GM23338 (cell line): ENCODE data around the gene GPC6. TPM values are rescaled to one million over a fixed set of nuclear protein-coding genes. Genes with fewer than 3 reads are reported as not detected.

Experiments
- ATAC-seq: fragments of 200-7000 bp; cut with Tn5 transposase; 3 replicates; pipeline ENCODE4 v1.9.1; 2020
- DNase-seq: peaks from one replicate; pipeline ENCODE4 v3.0.0-alpha.2; 2015; ENCODE audit warnings: low spot score
- H2AFZ ChIP-seq: fragments of 200-600 bp; sonication (generic); 2 replicates; pipeline ENCODE4 v1.8.0; 2016; ENCODE audit warnings: antibody characterized with exemption, mild to moderate bottlenecking, moderate library complexity
- H3F3A ChIP-seq: fragments of 200-600 bp; sonication (generic); replicated peaks from 2 replicates; pipeline ENCODE4 v1.8.0; 2017; ENCODE audit warnings: antibody characterized with exemption, mixed run types, low read depth
- H3K27ac ChIP-seq: fragments of 200-600 bp; sonication (generic); 2 replicates; pipeline ENCODE4 v1.6.1; 2016; ENCODE audit warnings: low read depth
- H3K27me3 ChIP-seq: fragments of 200-600 bp; sonication (generic); 2 replicates; pipeline ENCODE4 v1.8.0; 2016; ENCODE audit warnings: mild to moderate bottlenecking, mixed run types, moderate library complexity; ENCODE audit not compliant: insufficient read depth
- H3K36me3 ChIP-seq: fragments of 200-600 bp; sonication (generic); 2 replicates; pipeline ENCODE4 v1.8.0; 2016; ENCODE audit warnings: mild to moderate bottlenecking; ENCODE audit not compliant: insufficient read depth
- H3K4me1 ChIP-seq: fragments of 200-600 bp; sonication (generic); 2 replicates; pipeline ENCODE4 v1.8.0; 2016; ENCODE audit warnings: mild to moderate bottlenecking, moderate library complexity; ENCODE audit not compliant: insufficient read depth
- H3K4me2 ChIP-seq: fragments of 200-600 bp; sonication (generic); 2 replicates; pipeline ENCODE4 v1.7.1; 2017; ENCODE audit warnings: mixed run types
- H3K4me3 ChIP-seq: fragments of 200-600 bp; sonication (generic); 2 replicates; pipeline ENCODE4 v1.6.1; 2016; ENCODE audit warnings: mixed run types
- H3K79me2 ChIP-seq: fragments of 200-600 bp; sonication (generic); replicated peaks from 2 replicates; pipeline ENCODE4 v1.8.0; 2017; ENCODE audit warnings: mild to moderate bottlenecking; ENCODE audit not compliant: insufficient read depth
- H3K9me2 ChIP-seq: fragments of 200-600 bp; sonication (generic); 2 replicates; pipeline ENCODE4 v1.8.0; 2017; ENCODE audit not compliant: insufficient read depth
- H4K20me1 ChIP-seq: fragments of 200-600 bp; sonication (generic); replicated peaks from 2 replicates; pipeline ENCODE4 v1.8.0; 2017; ENCODE audit warnings: mild to moderate bottlenecking; ENCODE audit not compliant: insufficient read depth
- H3K27ac Mint-ChIP-seq: 2 replicates; pipeline ENCODE4 v1.8.0; 2020; ENCODE audit warnings: inconsistent platforms, mild to moderate bottlenecking, moderate library complexity, mixed read lengths
- H3K27me3 Mint-ChIP-seq: 3 replicates; pipeline ENCODE4 v1.8.0; 2022; ENCODE audit warnings: low read depth, mild to moderate bottlenecking, moderate library complexity, mixed read lengths, inconsistent platforms; ENCODE audit not compliant: insufficient read depth, poor library complexity
- H3K36me3 Mint-ChIP-seq: 3 replicates; pipeline ENCODE4 v1.8.0; 2021; ENCODE audit warnings: low read depth, mild to moderate bottlenecking, inconsistent platforms, moderate library complexity, mixed read lengths
- H3K4me1 Mint-ChIP-seq: 3 replicates; pipeline ENCODE4 v1.8.0; 2020; ENCODE audit warnings: mild to moderate bottlenecking, inconsistent platforms, mixed read lengths
- H3K4me3 Mint-ChIP-seq: 3 replicates; pipeline ENCODE4 v1.8.0; 2021; ENCODE audit warnings: moderate library complexity, mild to moderate bottlenecking, inconsistent platforms, mixed read lengths
- H3K9me3 Mint-ChIP-seq: 3 replicates; pipeline ENCODE4 v1.8.0; 2020; ENCODE audit warnings: moderate library complexity, mild to moderate bottlenecking, inconsistent platforms, mixed read lengths
- CREB1 ChIP-seq: fragments of 250-450 bp; sonication (Bioruptor Pico); IDR thresholded peaks from 2 replicates; pipeline ENCODE4 v1.5.0; 2020; ENCODE audit warnings: low read depth, mild to moderate bottlenecking, moderate library complexity
- CTCF ChIP-seq, 2 experiments: fragments of 200-600 bp in 1 of 2; sonication (generic) in 1 of 2; conservative IDR thresholded peaks; 2 replicates each; pipeline versions ENCODE4 v1.5.1 to v1.6.1; 2016 to 2017; ENCODE audit warnings: antibody characterized with exemption in 2 of 2, low read depth in 2 of 2, mild to moderate bottlenecking in 2 of 2, moderate library complexity in 1 of 2
- ETS1 ChIP-seq: IDR thresholded peaks from 2 replicates; pipeline ENCODE4 v1.6.1; 2016; ENCODE audit warnings: antibody characterized with exemption
- EZH2 ChIP-seq: fragments of 200-600 bp; sonication (generic); IDR thresholded peaks from one replicate; pipeline ENCODE4 v1.8.0; 2017; ENCODE audit warnings: antibody characterized with exemption, mild to moderate bottlenecking, low read depth; ENCODE audit not compliant: unreplicated experiment
- EZH2phosphoT487 ChIP-seq: fragments of 200-600 bp; sonication (generic); IDR thresholded peaks from one replicate; pipeline ENCODE4 v1.8.1; 2018; ENCODE audit warnings: antibody characterized with exemption; ENCODE audit not compliant: unreplicated experiment
- JUNB ChIP-seq: IDR thresholded peaks from one replicate; pipeline ENCODE4 v1.6.1; 2016; ENCODE audit warnings: antibody characterized with exemption; ENCODE audit not compliant: unreplicated experiment
- NANOG ChIP-seq: IDR thresholded peaks from 2 replicates; pipeline ENCODE4 v1.6.1; 2016; ENCODE audit warnings: antibody characterized with exemption, borderline replicate concordance
- POLR2AphosphoS5 ChIP-seq: IDR thresholded peaks from 2 replicates; pipeline ENCODE4 v1.6.1; 2016; ENCODE audit warnings: antibody characterized with exemption, low read depth
- STAT1 ChIP-seq: IDR thresholded peaks from one replicate; pipeline ENCODE4 v1.6.1; 2016; ENCODE audit warnings: antibody characterized with exemption; ENCODE audit not compliant: unreplicated experiment
- ZNF114 ChIP-seq: fragments of 250-450 bp; sonication (Bioruptor Pico); IDR thresholded peaks from 2 replicates; pipeline ENCODE4 v1.5.0; 2020; ENCODE audit warnings: mild to moderate bottlenecking, moderate library complexity
- ZNF331 ChIP-seq: fragments of 250-450 bp; sonication (Bioruptor Pico); IDR thresholded peaks from 2 replicates; pipeline ENCODE4 v1.5.0; 2020; ENCODE audit warnings: low read depth, mild to moderate bottlenecking, moderate library complexity
- ZNF462 ChIP-seq: fragments of 250-450 bp; sonication (Bioruptor Pico); IDR thresholded peaks from 2 replicates; pipeline ENCODE4 v1.5.0; 2020; ENCODE audit warnings: mild to moderate bottlenecking, moderate library complexity
- polyA plus RNA-seq: library from polyadenylated mRNA; unstranded; fragments of >200 nt; fragmentation: Nextera tagmentation; extraction: Ambion mirVana; gene quantifications from 2 replicates; pipeline ENCODE4 v1.2.1, GENCODE V29; 2016
- total RNA-seq: library from RNA; depleted of rRNA; stranded (reverse); fragments of >200 nt; shearing (Covaris generic); gene quantifications from 2 replicates; pipeline ENCODE4 v1.2.3, GENCODE V29; 2014
- TF ChIP-seq, protein P1 (sequence below): IDR thresholded peaks from one replicate; pipeline ENCODE4 v1.6.1; 2018; ENCODE audit warnings: antibody characterized with exemption; ENCODE audit not compliant: unreplicated experiment

GPC6 gene
- total and polyA plus RNA-seq, 2 experiments from 2014 or later: 6.4 to 28.6 TPM

DNA sequence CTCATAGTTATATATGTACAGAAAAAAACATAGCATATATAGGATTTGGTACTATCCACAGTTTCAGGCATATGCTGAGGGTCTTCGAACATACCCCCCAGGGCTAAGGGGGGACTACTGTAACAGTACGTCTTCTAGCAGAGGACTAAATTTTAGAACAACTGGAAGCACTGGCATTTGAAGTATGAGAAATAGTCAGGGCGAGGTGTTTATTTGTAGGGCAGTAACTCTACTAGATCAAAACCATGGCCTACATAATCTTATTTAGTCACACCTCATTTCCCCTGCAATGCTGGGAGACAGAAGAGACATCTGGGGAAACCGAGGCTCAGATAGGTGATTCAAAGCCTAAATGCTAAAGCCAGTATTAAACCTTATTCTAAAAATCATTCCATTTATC lies 1007.2 kb downstream of the GPC6 start (continued):
- no peak for TF ChIP-seq CREB1 (CRISPR knock-in tag)
- TF ChIP-seq ZNF331 (CRISPR knock-in tag): no peak
- TF ChIP-seq EZH2phosphoT487: no peak

- no peaks in the 10 kb centered on the region for H3K36me3 Mint-ChIP-seq
- no peaks in the 10 kb centered on the region for H3K4me1 ChIP-seq
- ATAC-seq: no peak
- no peak overlapping the region for H3K4me3 Mint-ChIP-seq
- no peak overlapping the region for H3K4me2 ChIP-seq
- H3K79me2 ChIP-seq: no peaks in the 10 kb centered on the region
- no peaks in the 10 kb centered on the region for H3K9me3 Mint-ChIP-seq
- no peaks in the 10 kb centered on the region for H4K20me1 ChIP-seq
- DNase-seq: no peak
- no peaks in the 10 kb centered on the region for H3F3A ChIP-seq
- H3K4me3 ChIP-seq: no peak overlapping the region
- H3K27me3 Mint-ChIP-seq: peaks cover 1% of the 10 kb centered on the region
- H3K27me3 ChIP-seq: no peaks in the 10 kb centered on the region
- H2AFZ ChIP-seq: no peak overlapping the region
- no peak overlapping the region for H3K27ac ChIP-seq
- H3K4me1 Mint-ChIP-seq: peaks cover 8% of the 10 kb centered on the region; the same call in 2 of the 3 replicates
- no peaks in the 10 kb centered on the region for H3K36me3 ChIP-seq
- no peak for TF ChIP-seq CREB1 (CRISPR knock-in tag)
- TF ChIP-seq POLR2AphosphoS5: no peak
- no peak for TF ChIP-seq ZNF462
- no peak for TF ChIP-seq ZNF114
- no peak for TF ChIP-seq STAT1
- TF ChIP-seq NANOG: no peak
- TF ChIP-seq JUNB: no peak
- no peak for TF ChIP-seq ETS1
- TF ChIP-seq, protein P1, sequence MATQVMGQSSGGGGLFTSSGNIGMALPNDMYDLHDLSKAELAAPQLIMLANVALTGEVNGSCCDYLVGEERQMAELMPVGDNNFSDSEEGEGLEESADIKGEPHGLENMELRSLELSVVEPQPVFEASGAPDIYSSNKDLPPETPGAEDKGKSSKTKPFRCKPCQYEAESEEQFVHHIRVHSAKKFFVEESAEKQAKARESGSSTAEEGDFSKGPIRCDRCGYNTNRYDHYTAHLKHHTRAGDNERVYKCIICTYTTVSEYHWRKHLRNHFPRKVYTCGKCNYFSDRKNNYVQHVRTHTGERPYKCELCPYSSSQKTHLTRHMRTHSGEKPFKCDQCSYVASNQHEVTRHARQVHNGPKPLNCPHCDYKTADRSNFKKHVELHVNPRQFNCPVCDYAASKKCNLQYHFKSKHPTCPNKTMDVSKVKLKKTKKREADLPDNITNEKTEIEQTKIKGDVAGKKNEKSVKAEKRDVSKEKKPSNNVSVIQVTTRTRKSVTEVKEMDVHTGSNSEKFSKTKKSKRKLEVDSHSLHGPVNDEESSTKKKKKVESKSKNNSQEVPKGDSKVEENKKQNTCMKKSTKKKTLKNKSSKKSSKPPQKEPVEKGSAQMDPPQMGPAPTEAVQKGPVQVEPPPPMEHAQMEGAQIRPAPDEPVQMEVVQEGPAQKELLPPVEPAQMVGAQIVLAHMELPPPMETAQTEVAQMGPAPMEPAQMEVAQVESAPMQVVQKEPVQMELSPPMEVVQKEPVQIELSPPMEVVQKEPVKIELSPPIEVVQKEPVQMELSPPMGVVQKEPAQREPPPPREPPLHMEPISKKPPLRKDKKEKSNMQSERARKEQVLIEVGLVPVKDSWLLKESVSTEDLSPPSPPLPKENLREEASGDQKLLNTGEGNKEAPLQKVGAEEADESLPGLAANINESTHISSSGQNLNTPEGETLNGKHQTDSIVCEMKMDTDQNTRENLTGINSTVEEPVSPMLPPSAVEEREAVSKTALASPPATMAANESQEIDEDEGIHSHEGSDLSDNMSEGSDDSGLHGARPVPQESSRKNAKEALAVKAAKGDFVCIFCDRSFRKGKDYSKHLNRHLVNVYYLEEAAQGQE: no peak
- no peak for TF ChIP-seq CTCF (conservative IDR thresholded peaks at IDR 0.05; ENCODE audit: low read depth in 2 of 2)
- no peak for TF ChIP-seq ZNF331 (CRISPR knock-in tag)
- no peak for TF ChIP-seq EZH2phosphoT487
- TF ChIP-seq EZH2: no peak
- H3K27ac Mint-ChIP-seq: no peak overlapping the region
- 0 out of 2 replicates have a peak, but pooled peaks cover 5% of the 10 kb centered on the region for H3K9me2 ChIP-seq
These were observed 1008.1 kb downstream of the GPC6 start for GRCh38 chr13:94234738-94235137.
